OCI-M2 (cell line): ENCODE measurements around the gene TREH.
A peak's percentile ranks its signal among the peaks of the same experiment; 100 is the strongest.

Source experiments
- DNase-seq: peaks from one replicate; lab custom pipeline; 2025; ENCODE audit not compliant: unreplicated experiment; lab: John Stamatoyannopoulos, UW

The TREH gene

GRCh38 chr11:118666371-118666770, 13.1 kb downstream of the TREH start:
- no peak for DNase-seq

- DNase-seq: no peak
Observed at GRCh38 chr11:118663902-118664301, 15.5 kb downstream of the TREH start.

- no peak for DNase-seq
Observed at GRCh38 chr11:118663381-118663780, 16.1 kb downstream of the TREH start.

GRCh38 chr11:118662401-118663271, 16.8 kb downstream of the TREH start:
- no peak for DNase-seq

GRCh38 chr11:118661425-118662301, 17.8 kb downstream of the TREH start:
- no peak for DNase-seq

- DNase-seq: no peak
Observed at GRCh38 chr11:118660681-118661424, 18.6 kb downstream of the TREH start.

- no peak for DNase-seq
Observed at GRCh38 chr11:118659953-118660680, 19.3 kb downstream of the TREH start.

GRCh38 chr11:118659314-118659952, 20.0 kb downstream of the TREH start:
- peak; percentile 8 for DNase-seq

- DNase-seq: no peak
Observed at GRCh38 chr11:118658429-118659313, 20.8 kb downstream of the TREH start.

- DNase-seq: no peak
Observed at GRCh38 chr11:118657709-118658428, 21.6 kb downstream of the TREH start.

- DNase-seq: no peak
Observed at GRCh38 chr11:118657238-118657637, 22.2 kb downstream of the TREH start.

GRCh38 chr11:118656563-118657165, 22.8 kb downstream of the TREH start:
- DNase-seq: no peak

GRCh38 chr11:118655486-118656190, 23.8 kb downstream of the TREH start:
- no peak for DNase-seq

GRCh38 chr11:118653684-118654390, 25.6 kb downstream of the TREH start:
- no peak for DNase-seq

GRCh38 chr11:118652681-118653181, 26.7 kb downstream of the TREH start:
- DNase-seq: no peak

GRCh38 chr11:118651820-118652219, 27.6 kb downstream of the TREH start:
- DNase-seq: no peak

GRCh38 chr11:118650366-118650765, 29.1 kb downstream of the TREH start:
- no peak for DNase-seq
